Stimulated activated CD4-positive, alpha-beta T cell treated with anti-CD3 and anti-CD28 coated beads, Interleukin-15, amount 100 ng/mL, for 48 hours (primary cell): Measurements from ENCODE around the gene ACAA2.
"Not testable (repeated sequence)": the region's sequence is repeated elsewhere in the genome, so short reads cannot be mapped to it uniquely, and the experiment has no call there.

Source experiments
- DNase-seq, 2 donors: peaks; one replicate each; pipeline ENCODE4 v3.0.0-alpha.2; 2020; ENCODE audit warnings: low read depth in 2 of 2

The ACAA2 gene

DNA sequence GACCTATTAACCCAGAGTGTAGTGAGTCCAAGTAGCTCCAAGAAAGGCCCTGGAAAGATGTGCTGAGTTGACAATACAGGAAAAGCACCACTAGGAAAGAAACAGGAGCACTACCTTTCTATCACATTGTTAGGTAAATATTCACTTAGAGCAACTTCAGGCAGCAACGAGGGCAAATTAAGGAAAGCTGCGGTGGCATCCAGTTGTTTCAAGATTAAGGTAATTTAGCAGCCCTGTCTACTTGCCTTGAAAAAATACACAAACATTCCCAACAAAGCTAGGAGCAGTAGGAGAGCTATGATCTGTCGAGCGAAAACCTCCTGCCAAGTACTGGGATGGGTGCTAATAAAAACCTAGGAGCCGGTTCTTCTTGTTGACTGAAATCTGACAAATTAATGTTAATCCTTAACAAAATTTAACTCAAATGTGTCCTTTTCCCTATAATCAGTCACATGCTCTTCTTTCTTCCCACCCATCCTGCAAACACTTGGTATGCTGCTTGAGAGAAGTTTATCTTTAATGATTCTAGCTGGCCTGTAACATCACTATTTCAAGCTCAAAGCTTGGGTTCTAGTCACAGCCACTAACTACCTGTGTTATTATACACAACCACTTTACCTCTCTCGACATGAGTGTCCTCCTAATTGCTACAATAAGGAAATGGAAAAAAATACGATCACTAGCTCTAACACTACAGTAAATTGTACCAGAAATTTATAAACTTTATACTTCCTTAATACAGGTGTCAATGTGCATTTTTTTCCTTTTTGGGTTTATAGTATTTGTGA is 2.0 kb downstream of the ACAA2 start:
- no peak for DNase-seq

DNA sequence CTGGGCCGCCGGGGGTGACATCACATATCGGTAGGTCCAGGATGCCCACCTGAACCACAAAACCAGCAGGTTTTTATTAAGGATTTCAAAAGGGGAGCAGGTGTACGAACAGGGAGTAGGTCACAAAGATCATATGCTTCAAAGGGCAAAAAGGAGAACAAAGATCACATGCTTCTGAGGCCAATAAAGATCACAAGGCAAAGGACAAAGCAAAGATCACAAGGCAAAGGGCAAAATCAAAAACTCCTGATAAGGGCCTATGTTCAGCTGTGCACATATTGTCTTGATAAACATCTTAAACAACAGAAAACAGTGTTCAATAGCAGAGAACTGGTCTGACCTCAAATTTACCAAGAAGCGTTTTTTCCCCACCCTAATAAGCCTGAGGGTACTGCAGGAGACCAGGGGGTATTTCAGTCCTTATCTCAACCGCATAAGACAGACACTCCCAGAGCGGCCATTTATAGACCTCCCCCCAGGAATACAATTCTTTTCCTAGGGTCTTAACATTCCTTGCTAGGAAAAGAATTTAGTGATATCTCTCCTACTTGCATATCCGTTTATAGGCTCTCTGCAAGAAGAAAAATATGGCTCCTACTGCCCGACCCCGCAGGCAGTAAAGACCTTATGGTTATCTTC is 4.7 kb downstream of the ACAA2 start:
- DNase-seq: not testable (repeated sequence)

DNA sequence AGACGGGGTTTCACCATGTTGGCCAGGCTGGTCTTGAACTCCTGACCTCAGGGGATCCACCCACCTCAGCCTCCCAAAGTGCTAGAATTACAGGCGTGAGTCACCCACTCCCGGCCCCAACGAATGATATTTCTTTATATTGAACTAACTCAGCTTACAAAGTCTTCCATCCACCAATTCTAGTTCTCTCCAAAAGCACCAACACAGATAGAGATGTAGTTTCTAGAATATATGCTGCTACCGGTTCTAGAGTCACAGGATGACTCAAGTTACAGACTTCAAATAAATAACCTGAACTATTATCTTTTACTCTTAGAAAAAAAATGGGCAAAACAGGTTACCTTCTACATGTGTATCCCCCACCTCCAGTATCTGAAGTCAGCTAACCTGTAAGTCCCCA is 9.2 kb downstream of the ACAA2 start:
- DNase-seq: no peak

GRCh38 chr18:49802623-49803022 is 10.7 kb downstream of the ACAA2 start:
- no peak for DNase-seq

DNA sequence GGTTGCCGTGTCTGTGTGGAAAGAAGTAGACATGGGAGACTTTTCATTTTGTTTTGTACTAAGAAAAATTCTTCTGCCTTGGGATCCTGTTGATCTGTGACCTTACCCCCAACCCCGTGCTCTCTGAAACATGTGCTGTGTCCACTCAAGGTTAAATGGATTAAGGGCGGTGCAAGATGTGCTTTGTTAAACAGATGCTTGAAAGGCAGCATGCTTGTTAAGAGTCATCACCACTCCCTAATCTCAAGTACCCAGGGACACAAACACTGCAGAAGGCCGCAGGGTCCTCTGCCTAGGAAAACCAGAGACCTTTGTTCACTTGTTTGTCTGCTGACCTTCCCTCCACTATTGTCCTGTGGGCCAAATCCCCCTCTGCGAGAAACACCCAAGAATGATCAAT is 12.8 kb downstream of the ACAA2 start:
- not testable (repeated sequence) for DNase-seq

DNA sequence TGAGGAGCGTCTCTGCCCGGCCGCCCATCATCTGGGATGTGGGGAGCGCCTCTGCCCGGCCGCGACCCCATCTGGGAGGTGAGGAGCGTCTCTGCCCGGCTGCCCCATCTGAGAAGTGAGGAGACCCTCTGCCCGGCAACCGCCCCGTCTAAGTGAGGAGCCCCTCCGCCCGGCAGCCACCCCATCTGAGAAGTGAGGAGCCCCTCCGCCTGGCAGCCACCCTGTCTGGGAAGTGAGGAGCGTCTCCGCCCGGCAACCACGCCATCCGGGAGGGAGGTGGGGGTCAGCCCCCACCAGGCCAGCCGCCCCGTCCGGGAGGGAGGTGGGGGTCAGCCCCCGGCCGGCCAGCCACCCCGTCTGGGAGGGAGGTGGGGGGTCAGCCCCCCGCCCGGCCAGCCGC is 13.5 kb downstream of the ACAA2 start:
- not testable (repeated sequence) for DNase-seq

GRCh38 chr18:49798001-49798400 is 15.3 kb downstream of the ACAA2 start:
- DNase-seq: no peak

- no peak for DNase-seq
Observed at GRCh38 chr18:49795612-49796552, 17.5 kb downstream of the ACAA2 start.

GRCh38 chr18:49794743-49795142 is 18.6 kb downstream of the ACAA2 start:
- no peak for DNase-seq

GRCh38 chr18:49789560-49790134 is 23.7 kb downstream of the ACAA2 start:
- not testable (repeated sequence) for DNase-seq

GRCh38 chr18:49788327-49788898 is 24.9 kb downstream of the ACAA2 start:
- DNase-seq: no peak

DNA sequence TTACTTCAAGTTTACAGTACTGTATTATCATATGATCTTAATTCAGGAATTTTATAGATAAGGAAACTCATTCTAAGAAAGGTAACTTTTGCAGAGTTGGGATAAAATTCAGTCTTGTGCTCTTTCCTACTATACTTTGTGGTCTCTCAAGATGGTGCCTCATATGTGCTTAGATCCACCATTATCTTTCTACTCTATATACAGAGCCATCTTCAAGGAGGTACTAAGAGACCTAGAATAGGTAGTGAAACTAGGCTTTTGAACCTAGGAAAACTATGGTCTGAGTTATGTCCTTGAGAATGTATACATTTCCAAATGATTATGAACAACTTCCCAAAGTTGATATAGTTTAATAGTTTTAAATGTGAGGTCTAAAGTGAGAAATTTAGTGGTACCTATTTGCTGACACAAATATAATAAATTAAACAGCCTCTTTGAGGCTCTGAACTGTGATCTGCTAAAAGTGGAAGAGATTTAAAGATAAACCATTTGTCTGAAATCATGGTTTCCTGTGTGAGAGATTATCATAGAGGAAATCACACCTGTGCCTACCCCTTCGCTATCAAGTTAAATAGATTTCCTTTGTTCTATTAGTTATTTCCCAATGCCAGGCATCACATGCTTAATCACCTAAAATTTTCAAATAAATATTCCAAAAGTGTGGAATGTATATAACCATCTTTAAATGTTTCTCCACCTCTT is 27.2 kb downstream of the ACAA2 start:
- DNase-seq: no peak

- no peak for DNase-seq
Observed at GRCh38 chr18:49784427-49785185, 28.7 kb downstream of the ACAA2 start.

- not testable (repeated sequence) for DNase-seq
Observed at GRCh38 chr18:49783631-49784030, 29.7 kb downstream of the ACAA2 start.

- DNase-seq: no peak
Observed at GRCh38 chr18:49778826-49779465, 34.4 kb downstream of the ACAA2 start.

- DNase-seq: no peak
Observed at GRCh38 chr18:49769047-49769728, 44.1 kb downstream of the ACAA2 start.

DNA sequence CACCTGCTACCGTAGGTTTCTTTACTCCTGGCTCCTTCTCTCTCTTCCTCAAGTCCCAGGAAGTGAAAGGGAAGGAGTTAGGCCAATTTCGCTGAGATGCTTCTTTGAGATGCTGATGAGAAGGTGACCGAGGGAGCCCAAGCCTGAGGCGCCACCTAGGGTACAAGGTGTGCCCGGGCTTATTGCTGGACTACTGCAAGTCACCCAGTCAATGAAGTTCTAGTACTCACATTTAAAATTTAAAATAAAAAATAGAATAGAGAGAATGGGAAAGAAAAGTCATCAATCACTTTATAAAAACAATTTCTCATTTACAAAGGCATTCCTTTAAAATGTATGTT is 45.3 kb downstream of the ACAA2 start:
- no peak for DNase-seq

GRCh38 chr18:49767111-49768050 is 46.0 kb downstream of the ACAA2 start:
- DNase-seq: no peak
